Mucosa of descending colon (tissue), 3 donors: ENCODE results near the gene BMP8A. TPM values are rescaled to one million over a fixed set of nuclear protein-coding genes. Genes with fewer than 3 reads are reported as not detected.
"Not testable (repeated sequence)": the region's sequence is repeated elsewhere in the genome, so short reads cannot be mapped to it uniquely, and the experiment has no call there.

Source experiments
- ATAC-seq: fragments of 200-7000 bp; cut with Tn5 transposase; one replicate; pipeline ENCODE4 v1.9.1; 2020; ENCODE audit warnings: mild to moderate bottlenecking, moderate library complexity
- DNase-seq, 3 donors: peaks; one replicate each; pipeline ENCODE4 v3.0.0-alpha.2; 2020
- H3K36me3 ChIP-seq: fragments of 200-600 bp; one replicate; pipeline ENCODE4 v1.8.0; 2021; ENCODE audit warnings: low read depth, mild to moderate bottlenecking
- H3K4me1 ChIP-seq: fragments of 200-600 bp; one replicate; pipeline ENCODE4 v1.8.0; 2021; ENCODE audit warnings: low read depth, mild to moderate bottlenecking
- H3K4me3 ChIP-seq: fragments of 200-600 bp; one replicate; pipeline ENCODE4 v1.8.0; 2021; ENCODE audit warnings: mild to moderate bottlenecking
- H3K9me3 ChIP-seq: fragments of 200-600 bp; one replicate; pipeline ENCODE4 v1.8.0; 2021; ENCODE audit warnings: mild to moderate bottlenecking
- CTCF ChIP-seq: fragments of 200-600 bp; IDR thresholded peaks from one replicate; pipeline ENCODE4 v1.8.0; 2022; ENCODE audit warnings: antibody characterized with exemption, mild to moderate bottlenecking
- intact Hi-C, 2 donors: fragments of 100-400 bp; cut with DNase I in 1 of 2; cut with micrococcal nuclease in 1 of 2; formaldehyde crosslinking; loops; one replicate each; pipeline versions ENCODE4 v1.11.0 to v1.11.1; 2022; cut with DNase I, micrococcal nuclease
- total RNA-seq, 3 donors: library from RNA; stranded (reverse); fragmentation: NEBNext Ultra II Directional in 2 of 3; extraction: Animal tissue kit (Norgen Biotek cat#: 25700) in 2 of 3; gene quantifications; one replicate each; pipeline versions ENCODE4 v1.2.1 to v1.2.4, GENCODE V29; 2021 to 2023
- donor health status: DM: no; HTN: no; CAD: no; lungs with moderate emphysema.
- donor health status: DM: no; HTN: no; CAD: no.
- donor health status: DM: no; HTN: yes; CAD: no.

The BMP8A gene
- total RNA-seq, 3 donors from 2014 or later: 6.5 to 9.2 (median 8.2) TPM

GRCh38 chr1:39485046-39485803 is 6.2 kb upstream of the BMP8A start:
- no peaks in the 10 kb centered on the region for H3K9me3 ChIP-seq
- ATAC-seq (no peak), DNase-seq (no peak)
- H3K4me3 ChIP-seq: no peak overlapping the region
- H3K4me1 ChIP-seq: no peaks in the 10 kb centered on the region
- no peaks in the 10 kb centered on the region for H3K36me3 ChIP-seq
- intact Hi-C loops: no loop called here
- no peak for TF ChIP-seq CTCF

GRCh38 chr1:39488012-39488545 is 3.4 kb upstream of the BMP8A start:
- ATAC-seq (no peak), DNase-seq (no peak)
- no peaks in the 10 kb centered on the region for H3K36me3 ChIP-seq
- no peaks in the 10 kb centered on the region for H3K9me3 ChIP-seq
- no peak overlapping the region for H3K4me3 ChIP-seq
- intact Hi-C loops: no loop called here
- H3K4me1 ChIP-seq: peaks cover 7% of the 10 kb centered on the region
- TF ChIP-seq CTCF: no peak

- TF ChIP-seq CTCF: no peak
- ATAC-seq (no peak), DNase-seq (no peak)
- H3K4me3 ChIP-seq: no peak overlapping the region
- H3K4me1 ChIP-seq: peaks cover 7% of the 10 kb centered on the region
- intact Hi-C loops: no loop called here
- no peaks in the 10 kb centered on the region for H3K9me3 ChIP-seq
- no peaks in the 10 kb centered on the region for H3K36me3 ChIP-seq
Observed at GRCh38 chr1:39488793-39489566, 2.5 kb upstream of the BMP8A start.

GRCh38 chr1:39489567-39490239 is 1.7 kb upstream of the BMP8A start:
- ATAC-seq (no peak), DNase-seq (no peak)
- Histone ChIP-seq H3K4me3 (no peak overlapping the region), H3K9me3 (no peaks in the 10 kb centered on the region), H3K4me1 (peaks cover 7% of the 10 kb centered on the region), H3K36me3 (no peaks in the 10 kb centered on the region)
- TF ChIP-seq CTCF: no peak
- intact Hi-C loops: no loop called here

GRCh38 chr1:39490596-39491145 is 765 bp upstream of the BMP8A start:
- peak; percentile 28 for ATAC-seq

GRCh38 chr1:39492118-39493042 is 944 bp downstream of the BMP8A start:
- ATAC-seq (peak; percentile 48), DNase-seq (peak in 1 of 3 donors; percentile 54)
- H3K4me3 ChIP-seq, H3K4me1 ChIP-seq, H3K36me3 ChIP-seq, H3K9me3 ChIP-seq, intact Hi-C loops: not testable (repeated sequence)

More at GRCh38 chr1:39490596-39491145, 765 bp upstream of the BMP8A start:
- intact Hi-C loops: no loop called here
- no peaks in the 10 kb centered on the region for H3K9me3 ChIP-seq
- no peaks in the 10 kb centered on the region for H3K36me3 ChIP-seq
- TF ChIP-seq CTCF: no peak
- H3K4me1 ChIP-seq: peaks cover 7% of the 10 kb centered on the region
- peak overlapping the region; percentile 11 for H3K4me3 ChIP-seq
- peak in 1 of 3 donors; percentile 45 for DNase-seq

GRCh38 chr1:39493043-39493810 is 1.8 kb downstream of the BMP8A start:
- H3K4me1 ChIP-seq, ATAC-seq, intact Hi-C loops, DNase-seq, H3K36me3 ChIP-seq, H3K4me3 ChIP-seq, H3K9me3 ChIP-seq: not testable (repeated sequence)
